Measurements from ENCODE around the gene ZNF331.

GRCh38 chr19:53549340-53549739, 11.4 kb downstream of the ZNF331 start:
- TF ChIP-seq CTCF (IDR thresholded peaks at IDR 0.05), result no peak
- TF ChIP-seq POLR2A (IDR thresholded peaks at IDR 0.05), result no peak

Measured in esophagus squamous epithelium (tissue), 4 donors.